GM12865 (cell line): Measurements from ENCODE around the gene ERCC6L2.

Experiments
- DNase-seq: peaks from one replicate; pipeline ENCODE4 v3.0.0; 2010; ENCODE audit warnings: low read depth
- H3K4me3 ChIP-seq: 2 replicates; pipeline ENCODE4 v1.5.1; 2011; ENCODE audit warnings: mild to moderate bottlenecking, low read depth, low read length, control low read depth
- CTCF ChIP-seq: IDR thresholded peaks from 2 replicates; pipeline ENCODE4 v1.5.1; 2011; ENCODE audit warnings: low read length, control low read depth, low read depth, inconsistent platforms; ENCODE audit not compliant: insufficient read depth; ENCODE audit errors: missing control alignments

ERCC6L2 gene

GRCh38 chr9:95892690-95893089 lies 17.2 kb downstream of the ERCC6L2 start:
- no peak for DNase-seq
- no peak for TF ChIP-seq CTCF
- H3K4me3 ChIP-seq, result no peak overlapping the region

GRCh38 chr9:95896580-95896979 lies 21.1 kb downstream of the ERCC6L2 start:
- DNase-seq, result peak; percentile 45
- no peak overlapping the region for H3K4me3 ChIP-seq
- TF ChIP-seq CTCF, result no peak

- no peak for DNase-seq
- no peak overlapping the region for H3K4me3 ChIP-seq
- TF ChIP-seq CTCF, result no peak
These were observed 26.0 kb downstream of the ERCC6L2 start for GRCh38 chr9:95901506-95901905.

GRCh38 chr9:95903398-95903797 lies 27.9 kb downstream of the ERCC6L2 start:
- no peak for DNase-seq
- no peak for TF ChIP-seq CTCF
- no peak overlapping the region for H3K4me3 ChIP-seq

GRCh38 chr9:95907794-95908193 lies 32.3 kb downstream of the ERCC6L2 start:
- H3K4me3 ChIP-seq, result no peak overlapping the region
- TF ChIP-seq CTCF, result no peak
- DNase-seq, result no peak

- H3K4me3 ChIP-seq, result no peak overlapping the region
- TF ChIP-seq CTCF, result no peak
- no peak for DNase-seq
These were observed 34.7 kb downstream of the ERCC6L2 start for GRCh38 chr9:95910023-95910707.

GRCh38 chr9:95910770-95911340 lies 35.4 kb downstream of the ERCC6L2 start:
- no peak for DNase-seq

More at GRCh38 chr9:95910770-95911340, 35.4 kb downstream of the ERCC6L2 start:
- no peak overlapping the region for H3K4me3 ChIP-seq
- no peak for TF ChIP-seq CTCF
